Measurements from ENCODE around the gene TMEM26.

TMEM26 gene

DNA sequence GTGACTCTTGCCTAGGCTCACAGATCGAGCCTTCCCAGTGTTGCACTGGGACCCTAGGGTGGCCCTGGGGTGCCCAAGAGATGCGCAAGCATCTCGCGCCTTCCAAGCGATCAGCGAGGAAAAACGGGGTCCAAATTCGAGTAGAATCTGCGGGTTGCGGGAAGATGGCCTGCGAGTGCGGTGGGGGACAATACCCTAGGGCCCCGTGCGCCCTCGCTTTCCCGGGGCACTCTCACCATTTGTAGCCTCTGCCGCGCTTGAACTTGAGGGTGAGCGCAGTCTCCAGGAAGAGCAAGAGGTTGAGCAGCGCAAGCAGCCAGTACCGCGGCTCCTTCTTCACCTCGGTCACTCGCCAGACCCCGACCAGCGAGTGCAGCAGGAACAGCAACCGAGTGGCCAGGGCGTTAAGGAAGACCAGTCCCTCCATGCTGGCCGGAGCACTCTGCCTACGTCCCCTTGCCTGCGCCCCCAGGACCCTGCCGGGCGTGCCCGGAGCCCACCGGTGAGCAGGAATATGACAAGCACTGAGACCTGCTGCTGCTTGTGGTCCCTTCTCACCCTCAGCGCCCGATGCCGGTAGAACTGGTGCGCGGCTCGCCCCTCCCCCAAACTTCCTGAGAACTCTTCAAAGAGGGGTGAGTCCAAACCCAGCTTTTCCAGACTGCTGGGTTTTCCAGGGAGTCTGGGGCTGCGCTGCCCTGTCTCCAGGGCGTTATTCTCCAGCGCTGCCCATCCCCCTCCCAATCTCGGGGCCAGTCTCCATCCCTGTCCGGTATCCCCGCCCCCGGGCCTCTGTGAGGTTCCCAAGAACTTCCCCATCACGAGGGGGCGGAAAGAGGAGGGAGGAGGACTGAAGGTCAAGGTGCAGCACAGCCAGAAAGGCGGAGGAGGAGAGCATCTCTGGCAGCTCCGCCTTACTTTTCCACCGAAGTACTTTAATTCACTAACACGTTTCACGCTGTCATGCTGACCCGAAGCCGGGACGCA, at the start of gene TMEM26:
TSS of gene TMEM26 (minus strand) at position 727 of the 987 bp plus-strand sequence. CDS start at position 427, 300 bp downstream.
- peak in 1 of 2 experiments; percentile 9 for DNase-seq

DNA sequence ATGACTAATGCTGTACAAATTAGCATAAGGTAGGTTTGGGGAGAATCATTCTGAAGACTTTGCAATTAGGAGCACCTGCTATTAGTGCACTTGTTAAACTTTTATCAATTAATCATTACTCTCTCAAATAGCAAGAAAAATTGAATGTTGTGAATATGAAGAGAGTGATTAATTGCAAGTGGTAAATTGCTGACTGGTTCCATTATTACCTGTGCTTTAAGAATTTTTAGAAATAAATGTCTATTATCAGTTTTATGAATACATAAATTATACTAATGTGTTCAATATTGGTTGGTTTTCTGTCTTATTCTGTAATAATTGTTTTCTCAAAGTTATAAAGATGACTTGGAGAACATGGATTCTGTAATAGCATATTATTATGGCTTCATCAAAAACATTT, 47.3 kb upstream of the TMEM26 start:
- no peak for DNase-seq

DNA sequence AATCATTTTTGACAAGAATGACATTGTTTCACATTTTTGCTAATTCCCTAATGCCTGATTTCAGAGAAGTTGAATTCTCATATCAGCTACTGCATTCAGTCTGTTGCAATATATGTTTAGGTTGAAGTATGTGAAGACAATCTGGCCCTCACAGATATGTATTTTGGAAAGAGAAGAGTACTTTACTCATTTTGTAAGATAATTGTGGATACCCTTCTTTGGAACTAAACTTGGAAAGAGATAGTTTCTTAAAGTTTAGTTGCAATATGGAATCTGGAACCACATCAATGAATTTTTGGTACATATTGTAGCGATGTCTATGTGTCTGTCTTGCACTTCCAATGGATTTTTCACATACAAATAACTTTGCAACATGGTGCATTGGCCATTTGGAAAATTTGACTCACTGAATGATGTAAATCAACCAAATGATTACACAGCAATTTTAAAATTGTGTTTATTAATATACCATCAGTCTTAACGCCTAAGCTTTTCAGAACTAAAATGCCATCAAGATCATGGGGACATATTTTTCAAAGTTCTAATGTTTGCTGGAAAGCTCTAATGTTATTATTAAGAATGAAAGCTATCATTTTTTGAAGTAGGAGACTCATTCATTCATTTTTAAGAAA, 39.3 kb upstream of the TMEM26 start:
- DNase-seq, result no peak

DNA sequence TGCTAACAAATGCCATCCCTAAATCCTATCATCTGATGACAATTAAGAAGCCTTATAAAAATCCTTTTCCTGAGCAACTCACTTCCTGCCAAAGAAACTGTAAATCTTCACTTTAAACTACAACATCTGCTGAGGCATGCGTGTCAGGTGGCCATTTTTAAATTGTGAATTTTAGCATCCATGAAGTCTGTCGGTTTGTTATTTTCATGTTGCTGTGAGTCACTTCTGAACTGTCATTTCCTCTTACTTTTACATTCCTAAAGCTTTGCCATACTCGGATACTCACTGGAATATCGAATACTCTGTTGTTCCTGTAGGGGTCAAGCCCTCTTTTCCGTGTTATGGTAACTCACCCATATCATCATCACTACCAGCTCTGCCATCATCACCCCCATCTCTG, 34.3 kb upstream of the TMEM26 start:
- no peak for DNase-seq

DNA sequence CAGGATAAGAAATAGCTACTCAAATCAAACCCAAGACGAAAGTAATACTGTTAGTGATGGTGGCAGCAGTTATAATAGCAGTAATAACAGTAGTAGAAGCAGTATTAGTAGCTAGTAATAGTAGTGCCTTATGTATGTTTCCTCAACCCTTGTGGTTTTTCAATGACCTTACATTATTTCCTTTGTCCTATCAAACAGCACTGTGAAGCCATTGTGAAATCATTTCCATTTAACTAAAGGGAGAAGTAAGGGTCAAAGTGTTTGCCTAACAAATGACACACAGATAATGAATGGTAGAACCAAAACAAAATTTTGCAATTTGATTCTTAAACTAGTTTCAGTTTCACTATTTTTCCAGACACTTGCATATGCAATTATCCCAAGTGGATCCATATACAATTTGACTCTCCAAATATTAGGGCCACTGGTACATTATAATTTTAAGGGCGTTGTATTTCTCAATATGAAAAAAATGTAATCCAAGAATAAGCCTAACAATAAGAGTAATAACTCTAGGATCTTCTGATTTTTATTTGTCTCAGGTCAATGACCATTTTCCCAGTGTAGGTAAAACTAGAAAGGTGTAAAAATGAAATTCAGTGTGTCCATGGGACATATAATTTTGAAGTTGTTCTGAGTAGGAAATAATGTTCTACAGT, 33.7 kb upstream of the TMEM26 start:
- no peak for DNase-seq

DNA sequence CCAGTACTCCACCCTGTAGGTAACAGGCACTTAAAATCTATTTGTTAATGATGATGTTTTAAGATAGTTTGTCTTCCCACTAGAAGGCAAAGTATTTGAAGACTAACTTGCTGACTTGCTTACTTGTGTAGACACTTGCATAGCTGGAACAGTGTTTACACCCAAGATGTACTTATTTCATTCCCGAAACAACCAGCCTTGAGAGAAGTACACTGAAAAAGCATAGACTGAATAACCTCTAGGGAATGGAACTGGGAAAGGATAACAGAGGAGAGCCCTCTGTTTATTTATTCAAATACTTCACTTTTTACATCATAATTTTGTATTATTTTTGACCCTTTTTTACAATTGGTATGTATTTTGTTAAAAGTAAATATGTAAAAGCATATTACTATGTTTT, 33.1 kb upstream of the TMEM26 start:
- DNase-seq, result no peak

DNA sequence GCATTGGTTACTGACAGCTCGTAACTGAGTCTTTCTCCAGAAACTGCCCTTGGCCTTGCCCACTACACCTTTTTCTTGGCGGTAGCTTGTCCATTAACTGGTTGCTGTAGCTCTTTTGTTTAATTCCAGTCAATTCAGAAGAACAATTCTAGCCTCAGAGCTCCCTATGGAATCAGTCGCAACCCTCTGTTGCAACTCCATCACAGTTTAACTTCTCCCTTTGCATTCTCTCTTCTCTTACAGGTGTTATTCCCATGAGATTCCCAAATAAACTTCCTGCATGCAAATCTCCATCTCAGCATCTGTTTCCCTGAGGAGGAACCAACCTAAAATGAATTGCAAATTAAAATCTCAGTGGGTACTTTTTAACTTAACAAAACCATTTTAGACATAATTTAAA, 28.4 kb upstream of the TMEM26 start:
- DNase-seq, result no peak

DNA sequence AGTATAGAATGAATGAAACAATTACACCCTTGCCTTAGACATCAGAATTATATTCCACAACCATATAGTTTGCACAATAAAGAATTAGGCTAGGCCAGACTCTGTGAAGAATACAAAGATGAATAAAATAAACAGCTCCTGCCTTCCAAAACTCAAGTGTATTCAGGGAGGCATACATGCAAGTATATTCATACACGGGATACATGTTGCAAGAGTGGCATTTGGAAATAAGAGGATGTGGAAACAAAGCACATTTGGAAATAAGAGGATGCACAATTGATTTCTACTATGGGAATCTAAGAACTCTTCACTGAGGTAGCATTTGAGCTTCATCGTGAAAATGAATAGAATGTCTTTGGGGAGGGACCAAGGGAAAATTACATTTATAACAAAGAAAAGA, 27.0 kb upstream of the TMEM26 start:
- no peak for DNase-seq

DNA sequence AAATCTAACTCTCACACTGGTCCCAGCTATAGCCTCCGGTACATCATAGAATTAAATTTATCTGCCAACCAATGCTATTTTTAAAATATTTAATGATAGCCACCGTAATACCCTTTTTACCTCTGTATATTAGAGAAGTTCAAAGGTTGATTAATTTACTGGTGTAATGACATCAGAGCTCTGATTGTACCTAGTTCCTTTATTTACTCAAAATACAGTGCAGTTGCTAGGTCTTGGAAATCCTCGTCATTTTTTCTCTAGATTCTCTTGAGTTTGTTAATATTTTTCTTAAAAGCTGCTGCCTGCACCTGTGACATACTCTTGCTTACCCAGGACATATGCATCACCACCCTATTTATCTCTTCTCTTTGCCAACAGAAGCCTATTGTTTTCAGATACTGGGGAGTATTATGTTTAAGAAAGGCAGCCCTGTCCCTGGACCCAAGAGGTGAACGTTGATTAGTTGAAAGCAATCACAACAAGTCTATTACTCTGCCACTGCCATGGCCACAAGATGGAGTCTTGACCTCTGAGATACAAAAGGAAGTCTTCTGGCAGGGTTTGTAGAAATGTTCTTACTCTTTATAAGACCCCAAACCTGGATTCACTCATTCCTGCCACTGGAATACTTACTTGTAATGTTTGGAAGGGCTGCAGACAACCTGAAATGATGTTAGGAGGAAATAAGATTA, 25.6 kb upstream of the TMEM26 start:
- no peak for DNase-seq

DNA sequence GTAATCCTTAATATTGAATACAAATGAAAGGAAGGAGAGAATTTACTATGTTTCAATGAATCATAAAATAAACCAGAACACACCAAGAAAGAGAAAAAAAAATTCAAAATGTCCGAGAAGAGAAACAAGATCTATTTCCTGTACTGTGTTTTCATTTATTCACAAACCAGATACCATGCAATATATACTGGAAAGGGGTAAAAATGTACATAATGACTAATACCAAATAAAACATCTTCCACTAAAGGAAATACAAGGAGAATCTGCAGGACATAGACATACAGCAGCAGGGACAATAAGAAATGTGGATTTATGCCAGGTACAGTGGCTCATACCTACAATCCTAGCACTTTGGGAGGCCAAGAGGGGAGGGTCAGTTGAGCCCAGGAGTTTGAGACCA, 24.3 kb upstream of the TMEM26 start:
- DNase-seq, result no peak

DNA sequence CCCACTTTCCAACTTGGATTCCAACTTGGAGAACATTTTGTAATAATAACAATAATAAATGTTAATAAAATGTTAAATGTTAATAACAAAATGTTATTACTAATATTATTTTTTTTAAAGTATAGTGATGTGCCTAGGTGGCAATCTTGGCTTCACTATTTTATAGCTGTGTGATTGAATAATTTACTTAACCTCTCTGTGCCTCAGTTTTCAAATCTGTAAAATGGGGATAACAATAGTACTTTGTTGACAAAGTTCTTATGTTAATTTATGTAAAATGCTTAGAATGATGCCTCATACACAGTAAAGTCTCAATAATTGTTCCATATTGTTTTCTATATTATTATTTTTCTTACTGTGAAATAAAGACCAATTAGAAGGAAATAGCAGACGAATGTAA, 23.3 kb upstream of the TMEM26 start:
- no peak for DNase-seq

DNA sequence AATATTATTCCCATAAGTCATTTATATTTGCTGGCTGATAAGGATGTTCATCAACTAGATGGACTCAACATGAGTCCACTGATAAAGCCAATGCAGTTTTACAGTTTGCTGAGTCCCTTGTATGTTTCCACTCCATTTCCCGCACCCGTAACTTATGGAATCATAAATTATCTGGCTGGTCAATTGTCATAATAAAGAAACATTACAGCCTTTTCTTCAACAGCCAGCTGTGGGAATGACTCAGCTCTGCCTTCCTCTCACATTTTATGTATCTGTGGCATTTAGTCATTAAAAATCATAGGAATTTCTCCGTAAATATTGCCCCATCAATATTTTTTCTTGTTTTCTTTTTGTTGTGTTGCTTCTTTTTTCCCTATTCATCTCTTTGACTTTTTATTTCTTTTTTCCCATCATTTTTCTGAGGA, 22.3 kb upstream of the TMEM26 start:
- DNase-seq, result no peak

DNA sequence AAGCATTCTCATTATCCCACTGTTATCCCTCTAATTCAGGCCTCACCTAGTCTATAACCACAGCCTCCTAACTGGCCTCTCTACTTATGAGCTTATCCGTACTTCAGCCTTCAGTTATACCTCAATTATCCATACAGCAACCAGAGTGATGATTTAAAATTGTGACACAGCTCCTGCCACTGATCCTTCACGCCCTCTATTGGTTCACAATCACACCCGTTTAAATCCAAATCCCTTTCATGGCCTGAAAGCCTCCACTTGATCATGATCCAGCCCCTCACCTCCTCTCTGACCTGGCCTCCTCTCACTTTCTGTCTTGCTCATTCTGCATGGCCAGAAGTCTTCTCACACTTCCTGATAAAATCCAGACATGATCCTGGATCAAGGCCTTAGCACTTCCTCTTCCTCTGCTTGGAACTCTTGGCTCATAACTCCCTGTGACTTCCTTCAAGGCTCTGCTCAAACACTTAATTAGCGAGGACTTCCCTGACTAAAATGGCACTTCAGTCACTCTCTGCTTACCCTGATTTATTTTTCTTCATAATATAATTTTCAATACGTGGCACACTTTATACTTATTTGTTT, 19.0 kb upstream of the TMEM26 start:
- DNase-seq, result no peak

DNA sequence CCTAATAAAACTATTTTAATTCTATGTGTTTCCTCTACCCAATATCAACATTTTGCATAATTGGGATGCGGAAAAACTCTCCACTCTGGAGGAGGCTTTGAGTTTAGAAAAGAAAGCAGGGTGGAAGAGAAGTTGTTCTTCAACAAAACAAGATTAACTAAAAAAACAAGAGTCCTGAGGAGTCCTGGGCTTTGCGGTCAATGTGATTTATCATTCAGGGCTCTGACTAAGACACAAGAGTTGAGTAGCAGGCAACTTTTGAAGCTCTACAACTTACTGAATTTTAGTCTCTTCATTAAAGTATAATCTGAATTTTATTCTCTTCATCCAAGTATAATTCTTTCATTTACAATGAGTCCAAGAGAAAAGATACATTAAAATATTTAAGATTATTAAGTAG, 18.3 kb upstream of the TMEM26 start:
- DNase-seq, result no peak

DNA sequence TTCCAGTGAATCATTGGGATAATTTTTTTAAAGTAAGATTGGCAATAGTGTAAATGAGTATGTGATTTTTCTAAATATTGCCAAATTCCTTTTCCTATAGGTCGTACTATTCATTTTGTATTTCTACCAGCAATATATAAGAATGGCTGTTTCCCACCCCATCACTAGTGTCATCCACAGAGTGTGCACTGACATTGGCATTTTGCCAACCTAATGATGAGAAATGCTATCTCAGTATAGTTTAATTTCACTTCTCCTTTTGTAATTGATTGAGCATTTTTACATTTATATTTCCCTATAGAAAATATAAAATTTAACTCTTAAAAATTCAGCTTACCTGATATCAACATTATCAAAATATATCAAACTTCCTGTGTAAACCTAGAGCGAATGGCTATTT, 17.6 kb upstream of the TMEM26 start:
- no peak for DNase-seq

DNA sequence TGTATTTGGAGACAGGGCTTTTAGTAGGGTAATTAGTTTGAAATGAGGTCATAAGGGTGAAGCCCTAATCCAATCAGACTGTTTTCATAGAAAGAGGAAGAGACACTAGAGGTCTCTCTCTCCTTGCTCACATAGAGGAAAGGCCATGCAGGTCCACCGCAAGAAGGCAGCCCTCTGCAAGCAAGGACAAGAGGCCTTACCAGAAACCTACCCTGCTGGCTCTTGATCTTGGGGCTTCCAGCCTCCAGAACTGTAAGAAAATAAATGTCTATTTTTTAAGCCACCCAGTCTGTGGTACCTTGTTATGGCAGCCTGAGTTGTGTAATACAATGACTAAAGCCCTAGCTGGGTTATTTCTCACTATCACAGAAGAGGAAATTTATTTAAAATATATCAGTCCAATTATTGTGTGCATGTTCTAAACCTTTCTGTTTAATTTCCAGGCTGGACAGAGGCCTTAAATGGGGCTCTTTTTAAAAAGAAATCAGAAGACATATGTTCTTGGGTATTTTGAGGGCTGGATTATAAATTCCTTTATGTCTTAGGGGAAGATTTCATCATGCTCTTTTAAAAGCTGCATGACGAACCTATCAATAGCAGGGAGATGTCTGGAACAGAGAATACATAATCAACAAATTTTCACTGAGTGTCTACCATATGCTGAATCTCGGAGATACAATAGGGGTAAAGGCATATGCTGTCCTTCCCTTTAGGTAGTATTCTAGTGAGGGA, 12.9 kb upstream of the TMEM26 start:
- peak in 1 of 2 experiments; percentile 21 for DNase-seq

DNA sequence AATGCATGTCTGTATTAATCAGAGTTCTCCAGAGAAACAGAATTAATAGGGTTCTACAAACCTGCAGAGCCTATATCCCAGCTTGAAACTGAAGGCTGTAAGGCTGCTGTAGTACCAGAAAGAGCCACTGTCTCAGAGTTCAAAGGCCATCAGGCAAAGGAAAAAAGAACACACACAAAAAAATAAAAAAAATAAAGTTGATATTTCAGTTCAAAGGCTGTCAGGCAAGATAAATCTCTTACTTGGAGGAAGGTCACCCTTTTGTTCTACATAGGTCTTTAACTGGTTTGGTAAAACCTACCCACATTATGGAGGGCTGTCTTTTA, 12.0 kb upstream of the TMEM26 start:
- DNase-seq, result no peak

DNA sequence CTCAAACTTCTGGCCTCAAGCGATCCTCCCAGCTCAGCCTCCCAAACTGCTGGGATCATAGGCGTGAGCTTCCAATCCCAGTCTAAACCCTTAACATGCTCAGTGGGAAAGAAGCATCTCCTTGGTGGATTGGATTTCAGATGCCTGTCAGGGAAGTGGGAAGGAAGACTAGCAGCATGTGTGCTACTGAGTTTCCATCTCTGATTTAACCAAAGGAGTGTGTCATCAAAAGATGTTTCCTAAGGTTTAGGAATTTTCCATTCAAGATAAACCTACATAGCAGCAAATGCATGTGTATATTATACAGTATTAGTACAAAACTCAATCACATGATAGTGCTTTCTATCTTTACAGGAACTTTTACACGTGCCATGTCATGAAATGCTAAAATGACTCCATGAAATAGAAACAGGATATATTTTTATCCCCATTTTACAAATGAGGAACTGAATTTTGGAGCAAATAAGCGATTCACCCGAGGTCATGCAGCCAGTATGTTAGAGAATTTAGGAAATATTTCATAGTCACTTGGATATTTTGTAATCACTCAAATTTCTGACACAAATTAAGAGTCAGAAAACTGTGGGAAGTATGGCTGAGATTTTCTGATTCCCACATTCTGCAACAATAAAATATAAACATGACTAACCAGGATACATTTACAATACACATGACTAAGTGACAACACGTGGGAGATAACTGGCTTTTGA, 11.4 kb upstream of the TMEM26 start:
- DNase-seq, result no peak

DNA sequence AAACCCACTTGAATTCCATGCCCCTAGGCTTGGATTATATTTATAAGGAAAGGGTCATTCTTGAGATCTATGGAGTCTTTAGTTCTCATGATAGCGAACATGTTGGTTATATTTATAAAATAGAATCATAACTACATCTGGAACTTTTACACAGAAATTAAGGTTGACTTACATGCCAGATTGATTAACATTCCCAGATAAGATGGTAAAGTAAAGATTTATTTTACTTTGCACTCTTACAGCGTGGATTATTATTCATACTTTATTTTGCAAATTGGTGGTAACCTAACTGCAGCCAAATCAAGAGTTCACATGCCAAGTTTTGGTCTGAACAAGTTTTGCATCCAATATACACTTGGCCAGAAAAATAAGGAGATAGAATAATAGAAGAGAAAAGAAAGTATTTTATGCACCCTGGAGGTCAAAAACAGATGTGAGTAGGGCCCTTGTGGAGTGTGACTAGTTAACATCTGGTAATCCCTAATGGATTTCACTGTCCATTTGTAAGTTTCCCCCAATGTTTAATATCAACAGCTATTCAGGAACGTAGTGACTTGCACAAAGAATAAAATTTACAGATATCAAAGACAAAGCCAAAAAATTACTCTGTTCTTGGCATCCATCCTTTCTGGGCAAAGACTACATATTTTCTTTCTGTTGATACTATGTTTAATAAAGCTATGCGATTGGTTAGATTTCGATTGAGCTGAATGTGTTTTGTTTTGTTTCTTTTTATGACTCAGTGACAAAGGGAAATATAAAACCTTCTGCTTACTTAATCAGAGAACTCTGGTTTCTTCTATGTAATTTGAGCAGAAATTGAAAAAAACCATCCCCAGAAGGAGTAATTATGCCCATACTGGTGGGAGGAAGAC, 10.1 kb upstream of the TMEM26 start:
- no peak for DNase-seq

DNA sequence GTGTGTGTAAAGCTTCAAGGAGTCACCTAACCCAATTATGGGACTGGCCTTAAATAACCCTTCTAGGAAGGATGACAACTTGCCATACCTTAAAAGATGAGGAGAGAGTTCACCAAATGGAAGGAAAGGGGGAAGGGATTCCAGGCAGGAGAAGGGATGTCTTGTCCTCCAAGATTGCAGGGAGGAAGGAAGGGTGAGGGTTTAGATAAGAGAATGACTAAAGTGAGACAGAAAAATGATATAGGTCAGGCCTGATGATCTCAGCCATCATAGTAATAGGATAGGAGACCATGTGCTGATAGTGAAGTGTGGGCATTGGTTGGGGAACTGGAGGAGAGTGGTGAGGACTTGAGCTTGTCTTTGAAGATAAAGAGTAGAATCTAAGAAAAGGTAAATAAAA, 7.7 kb upstream of the TMEM26 start:
- DNase-seq, result no peak
